HG03432 (cell line): ENCODE measurements around the gene IMPA2.

Experiments used
- ATAC-seq: cut with Tn5 transposase; IDR thresholded peaks from one replicate; pipeline ENCODE4 v1.9.1; 2021; ENCODE audit warnings: mild to moderate bottlenecking, moderate library complexity; ENCODE audit not compliant: unreplicated experiment

The IMPA2 gene

DNA sequence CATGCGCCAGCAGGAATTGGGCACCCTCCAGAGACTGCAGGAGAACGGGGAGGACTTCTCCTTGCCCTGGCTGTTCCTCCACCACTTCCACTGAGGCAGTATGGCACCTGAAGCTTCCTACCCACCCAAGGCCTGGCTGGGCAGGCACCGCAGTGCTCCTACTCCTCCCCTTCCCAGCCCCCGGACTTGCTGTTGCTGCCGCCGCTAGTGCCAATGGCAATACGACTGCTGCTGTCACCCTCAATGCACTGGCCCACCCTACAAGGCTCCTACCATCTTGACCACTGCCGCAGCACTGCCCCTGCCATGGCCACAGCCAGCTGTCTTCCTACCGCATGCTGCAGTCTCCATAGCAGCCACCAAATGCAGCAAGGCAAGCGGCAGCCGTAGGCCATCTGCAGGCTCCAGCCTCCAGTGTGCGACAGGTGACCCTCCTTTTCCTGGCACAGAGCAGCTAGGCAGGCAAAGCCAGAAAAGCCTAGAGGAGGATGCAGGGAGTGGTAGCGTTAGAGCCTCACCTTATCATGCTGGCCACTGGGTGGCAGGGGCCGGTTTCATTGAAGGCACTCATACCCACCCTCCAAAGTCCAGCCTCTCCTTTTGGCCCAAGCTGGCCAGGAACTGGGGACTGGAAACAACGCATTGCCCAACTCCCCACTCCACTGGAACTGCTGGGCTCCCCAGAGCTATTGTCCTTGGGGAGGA lies 64.9 kb downstream of the IMPA2 start:
- ATAC-seq, result no peak

- ATAC-seq, result no peak
Measured at GRCh38 chr18:12046751-12047335, 65.5 kb downstream of the IMPA2 start.

GRCh38 chr18:12048010-12048826 lies 66.9 kb downstream of the IMPA2 start:
- no peak for ATAC-seq

- no peak for ATAC-seq
Measured at GRCh38 chr18:12048827-12049175, 67.5 kb downstream of the IMPA2 start.

DNA sequence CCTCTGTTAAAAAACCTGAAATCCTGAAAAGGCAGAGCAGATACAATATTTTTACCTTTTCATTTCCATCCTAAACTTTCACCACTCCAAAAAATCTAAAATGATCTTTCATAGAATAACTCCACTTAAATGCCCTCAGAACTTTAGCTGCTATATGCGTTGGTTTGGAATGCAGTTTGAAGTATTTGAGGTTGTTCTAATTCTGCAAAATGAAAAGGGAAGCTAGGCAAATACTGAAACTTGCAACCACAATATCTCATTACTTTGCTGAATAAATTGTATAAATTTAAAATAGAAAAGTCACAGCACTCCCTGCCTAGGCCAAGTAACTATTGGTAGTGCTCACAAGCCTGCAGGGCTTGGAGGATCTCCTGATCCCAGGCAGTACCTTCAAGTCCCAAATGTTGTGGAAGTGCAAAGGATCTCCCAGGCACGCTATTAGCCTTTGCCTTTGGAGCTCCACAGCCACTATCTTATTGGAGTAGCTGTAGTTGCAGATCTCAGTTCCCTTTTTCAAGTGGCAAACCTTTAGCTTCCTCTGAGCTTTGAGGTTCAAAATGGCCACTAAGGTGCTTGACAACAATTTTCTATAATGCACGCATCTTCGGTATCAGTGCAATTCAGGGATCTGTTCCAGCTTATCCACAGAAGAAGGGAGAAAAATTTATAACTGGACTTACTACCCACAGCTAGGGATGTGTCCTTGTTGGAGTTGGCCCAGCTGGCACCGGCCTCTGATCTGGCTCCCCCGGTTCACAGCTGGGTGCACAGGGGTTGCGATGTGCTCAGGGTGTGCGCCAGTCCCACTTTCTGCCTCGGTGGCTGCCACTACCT lies 68.9 kb downstream of the IMPA2 start:
- peak; percentile 90 for ATAC-seq

- no peak for ATAC-seq
Measured at GRCh38 chr18:12052866-12053265, 71.6 kb downstream of the IMPA2 start.

DNA sequence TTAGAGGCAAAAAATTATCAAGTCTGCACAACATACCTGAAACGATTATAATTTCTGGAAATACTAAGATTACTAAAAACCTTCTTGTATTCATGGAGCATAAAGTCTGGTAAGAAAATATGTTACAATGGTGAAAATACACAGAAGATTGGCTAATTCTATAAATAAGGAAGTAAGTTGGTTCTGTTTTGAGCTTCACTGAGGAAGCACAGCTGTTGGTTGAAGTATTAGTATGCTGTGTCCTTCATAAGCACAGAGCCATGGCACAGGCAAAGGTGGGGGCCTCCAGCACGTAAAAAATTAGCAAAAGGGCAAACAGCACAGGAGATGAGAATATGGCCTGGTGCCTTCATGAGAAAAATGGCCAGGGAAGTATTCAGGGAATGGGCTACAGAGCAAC lies 72.0 kb downstream of the IMPA2 start:
- peak; percentile 36 for ATAC-seq

- no peak for ATAC-seq
Measured at GRCh38 chr18:12056034-12056883, 75.0 kb downstream of the IMPA2 start.

DNA sequence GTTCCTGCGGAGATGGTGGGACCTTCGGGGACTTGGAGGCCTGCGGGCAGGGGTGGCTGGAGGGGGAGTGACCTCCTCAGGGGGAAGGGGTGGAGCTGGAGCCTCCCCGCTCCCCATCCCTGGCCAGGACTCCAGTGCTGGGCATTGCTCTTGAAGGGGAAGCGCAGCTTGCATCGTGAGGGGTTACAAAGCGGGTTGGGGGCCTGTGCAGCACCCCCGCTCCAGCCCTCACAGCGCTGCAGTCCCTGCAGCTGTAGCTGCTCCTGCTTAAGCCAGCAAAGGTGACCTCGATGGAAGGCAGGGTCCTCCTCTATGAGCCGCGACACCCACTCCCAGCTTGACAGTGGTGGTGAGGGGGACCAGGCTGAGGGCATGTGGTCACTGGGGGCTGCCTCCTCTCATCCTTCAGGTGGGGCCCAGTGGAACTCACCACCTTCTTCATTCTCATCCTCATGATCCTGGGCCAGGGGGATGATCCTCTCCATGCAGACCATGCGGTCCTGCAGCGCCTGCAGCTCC lies 75.6 kb downstream of the IMPA2 start:
- ATAC-seq, result no peak

DNA sequence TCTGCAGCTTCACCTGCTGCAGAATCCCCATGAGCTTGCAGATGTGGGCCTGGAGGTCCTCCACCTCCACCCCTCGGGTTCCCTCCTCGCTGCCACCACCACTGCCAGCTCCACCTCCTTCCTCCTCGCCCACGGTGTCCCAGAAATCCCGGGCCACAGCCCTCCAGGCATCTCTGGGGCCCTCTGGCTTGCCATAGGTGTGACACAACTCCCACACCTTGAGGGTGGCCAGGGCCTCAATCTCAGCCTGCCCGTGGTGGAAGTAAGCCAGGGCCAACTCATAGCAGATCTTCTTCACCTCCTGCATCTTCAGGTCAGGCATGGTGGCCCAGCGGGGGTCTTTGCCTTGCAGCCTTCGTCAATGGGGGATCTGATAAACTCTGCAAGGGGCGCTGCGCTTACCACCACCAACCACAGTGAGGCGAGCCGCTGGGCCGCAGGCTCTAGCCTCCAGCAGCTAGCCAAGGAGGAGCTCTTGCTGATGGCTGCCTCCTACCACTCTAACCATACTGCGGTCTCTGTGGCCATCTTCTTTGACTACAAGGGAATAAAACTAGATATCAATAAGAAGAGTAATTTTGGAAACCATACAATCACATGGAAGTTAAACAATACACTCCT lies 76.2 kb downstream of the IMPA2 start:
- ATAC-seq, result no peak

- no peak for ATAC-seq
Measured at GRCh38 chr18:12059334-12060181, 78.3 kb downstream of the IMPA2 start.

DNA sequence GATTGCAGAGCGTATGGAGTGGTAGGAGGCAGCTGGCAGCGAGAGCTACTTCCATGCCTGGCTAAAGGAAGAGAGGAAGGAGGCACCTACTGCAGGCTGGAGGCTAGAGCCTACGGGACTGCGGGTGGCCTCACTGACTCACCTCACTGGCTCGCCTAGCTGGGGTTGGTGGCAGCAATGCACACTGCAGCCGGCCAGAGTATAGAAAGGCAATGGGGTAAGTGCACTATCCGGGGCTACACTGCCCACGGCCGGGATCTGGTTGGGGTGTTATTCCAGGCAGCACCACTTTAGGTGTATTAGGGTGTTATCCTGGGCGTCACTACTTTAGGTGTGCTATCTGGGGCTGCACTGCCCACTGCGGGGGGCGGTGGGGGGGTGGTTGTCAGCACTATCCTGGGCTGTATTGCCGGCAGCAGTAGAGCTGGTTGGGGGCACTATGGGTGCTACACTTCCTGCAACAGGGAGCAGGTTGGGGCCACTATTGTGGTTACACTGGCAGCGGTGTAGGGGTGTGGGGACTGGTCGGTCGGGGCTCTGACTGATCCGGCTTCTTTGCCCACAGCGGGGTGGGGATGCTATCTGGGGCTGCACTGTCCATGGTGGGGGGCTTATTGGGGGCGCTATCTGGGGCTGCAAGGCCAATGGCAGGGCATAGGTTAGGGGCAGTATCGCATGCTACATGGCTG lies 79.0 kb downstream of the IMPA2 start:
- no peak for ATAC-seq

DNA sequence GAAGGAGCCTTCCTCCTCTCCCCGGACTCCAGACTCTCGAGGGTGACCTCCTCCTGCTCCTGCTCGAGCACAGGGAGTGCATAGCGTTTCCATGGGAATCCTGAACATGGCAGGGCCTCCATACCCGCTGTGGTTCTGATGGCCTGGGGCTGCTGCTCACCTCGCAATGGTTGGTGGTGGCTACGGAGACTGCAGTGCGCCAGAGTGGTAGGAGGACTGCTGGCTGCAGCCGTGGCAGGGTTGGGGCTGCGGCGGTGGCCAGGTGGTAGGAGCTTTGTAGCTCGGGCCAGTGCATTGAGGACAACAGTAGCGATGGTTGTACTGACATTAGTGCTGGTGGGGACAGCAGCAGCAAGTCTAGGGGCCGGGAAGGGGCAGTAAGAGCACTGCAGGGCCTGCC lies 80.4 kb downstream of the IMPA2 start:
- no peak for ATAC-seq

GRCh38 chr18:12062974-12063373 lies 81.7 kb downstream of the IMPA2 start:
- no peak for ATAC-seq

DNA sequence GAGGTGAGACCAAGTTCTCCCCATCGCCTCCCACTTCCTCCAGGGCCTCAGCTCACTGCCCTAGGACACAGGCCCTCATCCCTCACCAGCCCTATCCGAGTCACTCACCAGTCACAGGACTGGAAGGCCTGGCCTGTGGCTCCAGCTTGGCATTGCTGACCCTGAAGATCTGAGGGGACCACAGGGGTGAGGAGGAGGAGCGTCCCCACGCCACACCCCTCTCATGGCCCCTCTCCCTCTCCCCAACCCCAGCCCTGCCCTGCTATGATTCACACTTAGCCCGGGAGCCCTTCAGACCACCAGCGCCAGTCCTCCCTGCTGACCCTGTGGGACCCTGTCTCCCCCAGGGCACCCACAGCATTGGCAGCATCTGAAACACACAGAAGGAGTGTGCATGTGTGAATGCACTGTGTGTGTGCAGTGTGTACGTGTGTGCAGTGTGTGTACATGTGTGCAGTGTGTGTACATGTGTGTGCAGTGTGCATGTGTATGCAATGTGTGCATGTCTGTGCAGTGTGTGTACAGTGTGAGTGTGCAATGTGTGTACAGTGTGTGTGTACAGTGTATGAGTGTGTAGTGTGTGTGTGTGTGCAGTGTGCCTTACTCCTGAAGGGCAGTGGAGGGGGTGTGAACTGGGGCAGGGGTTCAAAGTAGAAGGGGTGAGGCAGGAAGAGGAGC lies 82.9 kb downstream of the IMPA2 start:
- no peak for ATAC-seq

DNA sequence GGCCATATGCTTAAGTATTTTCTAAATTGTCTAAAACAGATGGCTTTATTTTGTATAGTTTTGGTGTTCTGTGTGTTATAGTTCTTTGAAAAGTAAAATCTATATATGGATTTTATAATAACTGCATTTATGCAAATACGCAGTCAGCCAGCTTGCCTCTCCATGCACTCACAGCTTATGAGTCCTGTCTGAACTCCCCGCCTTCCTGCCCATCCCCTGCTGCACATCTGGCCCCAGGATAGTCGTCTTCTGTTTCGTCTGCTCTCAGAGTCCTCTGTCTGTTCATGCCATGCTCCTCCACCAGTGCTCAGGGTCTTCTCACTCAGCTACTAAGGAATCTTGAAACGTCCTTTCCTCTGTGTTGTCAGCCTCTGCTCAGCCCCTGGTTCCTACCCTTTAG lies 84.1 kb downstream of the IMPA2 start:
- no peak for ATAC-seq

DNA sequence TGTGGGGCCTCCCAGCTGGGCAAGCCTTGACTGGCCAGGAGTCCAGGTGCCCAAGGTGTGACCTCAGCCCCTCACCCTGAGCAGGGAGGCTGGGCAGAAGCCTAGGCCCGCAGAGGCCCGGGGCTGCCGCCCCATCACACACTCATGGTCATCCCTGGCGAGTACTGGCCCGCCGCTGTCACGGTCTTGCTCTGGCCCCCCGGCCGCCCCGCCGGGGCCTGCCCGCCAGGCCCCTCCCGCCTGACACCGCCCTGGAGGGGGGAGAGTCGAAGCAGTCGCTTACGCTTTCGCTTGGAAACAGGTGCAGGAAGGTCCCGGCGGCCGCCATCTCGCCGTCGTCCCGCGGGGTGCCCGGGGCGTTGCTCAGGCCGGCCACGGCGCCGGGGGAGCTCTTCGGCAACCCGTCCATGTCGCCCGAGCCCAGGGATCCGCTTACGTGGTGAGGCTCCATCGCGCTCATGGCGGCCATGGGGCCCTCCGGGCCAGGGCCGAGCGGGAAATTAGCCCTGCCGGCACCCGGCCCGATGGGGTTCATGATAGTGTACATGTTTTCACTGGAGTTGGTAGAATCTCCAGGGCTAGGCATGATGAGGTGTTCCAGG lies 85.7 kb downstream of the IMPA2 start:
- ATAC-seq, result no peak
